Measurements from ENCODE around the gene ADAMTS9.

GRCh38 chr3:64591615-64592014 lies 96.2 kb downstream of the ADAMTS9 start:
- TF ChIP-seq POLR2A (IDR thresholded peaks at IDR 0.05): no peak
- TF ChIP-seq CTCF (IDR thresholded peaks at IDR 0.05): no peak
